Measurements from ENCODE around the gene VSIG10.

- TF ChIP-seq, protein P1, sequence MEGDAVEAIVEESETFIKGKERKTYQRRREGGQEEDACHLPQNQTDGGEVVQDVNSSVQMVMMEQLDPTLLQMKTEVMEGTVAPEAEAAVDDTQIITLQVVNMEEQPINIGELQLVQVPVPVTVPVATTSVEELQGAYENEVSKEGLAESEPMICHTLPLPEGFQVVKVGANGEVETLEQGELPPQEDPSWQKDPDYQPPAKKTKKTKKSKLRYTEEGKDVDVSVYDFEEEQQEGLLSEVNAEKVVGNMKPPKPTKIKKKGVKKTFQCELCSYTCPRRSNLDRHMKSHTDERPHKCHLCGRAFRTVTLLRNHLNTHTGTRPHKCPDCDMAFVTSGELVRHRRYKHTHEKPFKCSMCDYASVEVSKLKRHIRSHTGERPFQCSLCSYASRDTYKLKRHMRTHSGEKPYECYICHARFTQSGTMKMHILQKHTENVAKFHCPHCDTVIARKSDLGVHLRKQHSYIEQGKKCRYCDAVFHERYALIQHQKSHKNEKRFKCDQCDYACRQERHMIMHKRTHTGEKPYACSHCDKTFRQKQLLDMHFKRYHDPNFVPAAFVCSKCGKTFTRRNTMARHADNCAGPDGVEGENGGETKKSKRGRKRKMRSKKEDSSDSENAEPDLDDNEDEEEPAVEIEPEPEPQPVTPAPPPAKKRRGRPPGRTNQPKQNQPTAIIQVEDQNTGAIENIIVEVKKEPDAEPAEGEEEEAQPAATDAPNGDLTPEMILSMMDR (optimal IDR thresholded peaks at IDR 0.05 in 1 of 3, IDR thresholded peaks at IDR 0.05 in 1 of 3, conservative IDR thresholded peaks at IDR 0.05 in 1 of 3; ENCODE audit: extremely low read depth in 1 of 3, insufficient read depth in 2 of 3, low read length in 3 of 3), result no peak
- TF ChIP-seq EZH2 (IDR thresholded peaks at IDR 0.05; ENCODE audit: low read length), result no peak
Measured at GRCh38 chr12:118137148-118137678, 33.4 kb upstream of the VSIG10 start.
